GM21515 (cell line): ENCODE measurements around the gene CHCHD5.
"Not testable (repeated sequence)": the region's sequence is repeated elsewhere in the genome, so short reads cannot be mapped to it uniquely, and the experiment has no call there.

Experiments used
- ATAC-seq: cut with Tn5 transposase; IDR thresholded peaks from one replicate; pipeline ENCODE4 v1.9.1; 2021; ENCODE audit not compliant: unreplicated experiment

Gene CHCHD5

GRCh38 chr2:112584134-112584890 lies at the start of gene CHCHD5:
TSS of gene CHCHD5 (plus strand) at chr2:112584609. CDS start at chr2:112584648, 39 bp downstream.
- ATAC-seq, result peak; percentile 80

- ATAC-seq, result no peak
Observed at GRCh38 chr2:112534826-112535225, 49.6 kb upstream of the CHCHD5 start.

- not testable (repeated sequence) for ATAC-seq
Observed at GRCh38 chr2:112536665-112537064, 47.7 kb upstream of the CHCHD5 start.

- no peak for ATAC-seq
Observed at GRCh38 chr2:112539306-112539705, 45.1 kb upstream of the CHCHD5 start.

- ATAC-seq, result no peak
Observed at GRCh38 chr2:112540906-112541305, 43.5 kb upstream of the CHCHD5 start.

GRCh38 chr2:112541315-112542122 lies 42.9 kb upstream of the CHCHD5 start:
- peak; percentile 53 for ATAC-seq

- ATAC-seq, result peak; percentile 81
Observed at GRCh38 chr2:112542123-112542983, 42.1 kb upstream of the CHCHD5 start, which contains the start of gene POLR1B. TSS of gene POLR1B (plus strand) at chr2:112542465. CDS start at chr2:112542495, 30 bp downstream.

- ATAC-seq, result peak; percentile 5
Observed at GRCh38 chr2:112542984-112543661, 41.3 kb upstream of the CHCHD5 start.

GRCh38 chr2:112547333-112547732 lies 37.1 kb upstream of the CHCHD5 start:
- no peak for ATAC-seq

GRCh38 chr2:112548980-112549379 lies 35.4 kb upstream of the CHCHD5 start:
- no peak for ATAC-seq

GRCh38 chr2:112566104-112566503 lies 18.3 kb upstream of the CHCHD5 start:
- no peak for ATAC-seq

GRCh38 chr2:112566508-112566907 lies 17.9 kb upstream of the CHCHD5 start:
- not testable (repeated sequence) for ATAC-seq

GRCh38 chr2:112572005-112572404 lies 12.4 kb upstream of the CHCHD5 start:
- no peak for ATAC-seq

GRCh38 chr2:112577756-112578155 lies 6.7 kb upstream of the CHCHD5 start:
- no peak for ATAC-seq

GRCh38 chr2:112579241-112579640 lies 5.2 kb upstream of the CHCHD5 start:
- no peak for ATAC-seq

- ATAC-seq, result no peak
Observed at GRCh38 chr2:112580084-112580483, 4.3 kb upstream of the CHCHD5 start.

- ATAC-seq, result no peak
Observed at GRCh38 chr2:112582314-112582746, 2.1 kb upstream of the CHCHD5 start.

GRCh38 chr2:112583497-112584133 lies 794 bp upstream of the CHCHD5 start:
- no peak for ATAC-seq

GRCh38 chr2:112584891-112585250 lies 462 bp downstream of the CHCHD5 start:
- ATAC-seq, result no peak

GRCh38 chr2:112585400-112585799 lies 991 bp downstream of the CHCHD5 start:
- ATAC-seq, result no peak
